Mesendoderm (in vitro differentiated cells): ENCODE data around the gene FUT8.
A peak's percentile ranks its signal among the peaks of the same experiment; 100 is the strongest.

ENCODE experiments used
- DNase-seq: peaks from one replicate; pipeline ENCODE4 v3.0.0; 2013
- H2AK5ac ChIP-seq: 2 replicates; pipeline ENCODE4 v1.6.1; 2013; ENCODE audit warnings: low read length, inconsistent platforms
- H2BK120ac ChIP-seq: 2 replicates; pipeline ENCODE4 v1.6.1; 2013; ENCODE audit warnings: low read depth, mild to moderate bottlenecking, low read length, moderate library complexity, mixed read lengths
- H2BK15ac ChIP-seq: replicated peaks from 2 replicates; pipeline ENCODE4 v1.6.1; 2013; ENCODE audit warnings: low read depth, mild to moderate bottlenecking, moderate library complexity
- H2BK5ac ChIP-seq: 2 replicates; pipeline ENCODE4 v1.6.1; 2013; ENCODE audit warnings: low read length, inconsistent platforms
- H3K18ac ChIP-seq: 2 replicates; pipeline ENCODE4 v1.6.1; 2013; ENCODE audit warnings: mild to moderate bottlenecking, low read length, mixed read lengths
- H3K23ac ChIP-seq: one replicate; pipeline ENCODE4 v1.6.1; 2013; ENCODE audit warnings: low read length
- H3K27ac ChIP-seq: 2 replicates; pipeline ENCODE4 v1.5.1; 2013; ENCODE audit warnings: low read depth, mild to moderate bottlenecking, inconsistent platforms, low read length, moderate library complexity
- H3K27me3 ChIP-seq: 2 replicates; pipeline ENCODE4 v1.6.1; 2013; ENCODE audit warnings: low read length, control low read depth, mild to moderate bottlenecking, inconsistent platforms; ENCODE audit not compliant: insufficient read depth, poor library complexity
- H3K36me3 ChIP-seq: 2 replicates; pipeline ENCODE4 v1.6.1; 2013; ENCODE audit warnings: low read length, inconsistent platforms; ENCODE audit not compliant: control insufficient read depth, insufficient read depth
- H3K4ac ChIP-seq: one replicate; pipeline ENCODE4 v1.6.1; 2013; ENCODE audit warnings: low read depth, mild to moderate bottlenecking, low read length, moderate library complexity
- H3K4me1 ChIP-seq: 2 replicates; pipeline ENCODE4 v1.6.1; 2013; ENCODE audit warnings: low read depth, low read length, inconsistent platforms; ENCODE audit not compliant: control insufficient read depth
- H3K4me2 ChIP-seq: 2 replicates; pipeline ENCODE4 v1.6.1; 2013; ENCODE audit warnings: low read length
- H3K4me3 ChIP-seq: 2 replicates; pipeline ENCODE4 v1.5.1; 2013; ENCODE audit warnings: mild to moderate bottlenecking, low read length
- H3K56ac ChIP-seq: one replicate; pipeline ENCODE4 v1.6.1; 2013; ENCODE audit warnings: low read length
- H3K79me1 ChIP-seq: 2 replicates; pipeline ENCODE4 v1.6.1; 2013; ENCODE audit warnings: low read length, inconsistent platforms
- H3K79me2 ChIP-seq: 2 replicates; pipeline ENCODE4 v1.6.1; 2013; ENCODE audit warnings: mild to moderate bottlenecking, low read length; ENCODE audit not compliant: control insufficient read depth, insufficient read depth
- H3K9ac ChIP-seq: 2 replicates; pipeline ENCODE4 v1.6.1; 2013; ENCODE audit warnings: low read length, inconsistent platforms
- H4K5ac ChIP-seq: one replicate; pipeline ENCODE4 v1.6.1; 2013; ENCODE audit warnings: low read length
- H4K8ac ChIP-seq: one replicate; pipeline ENCODE4 v1.6.1; 2013; ENCODE audit warnings: low read depth, mild to moderate bottlenecking, control low read depth, low read length, moderate library complexity
- WGBS: extraction: QIAGEN DNeasy Blood & Tissue Kit; methylation state at CpG from one replicate; pipeline ENCODE4 v1.1.7; 2013; ENCODE audit warnings: low lambda C conversion rate, missing lambda C conversion rate; ENCODE audit not compliant: insufficient coverage; ENCODE audit errors: extremely low coverage; 5-methylcytosine and 5-hydroxymethylcytosine counted together

FUT8 gene

DNA sequence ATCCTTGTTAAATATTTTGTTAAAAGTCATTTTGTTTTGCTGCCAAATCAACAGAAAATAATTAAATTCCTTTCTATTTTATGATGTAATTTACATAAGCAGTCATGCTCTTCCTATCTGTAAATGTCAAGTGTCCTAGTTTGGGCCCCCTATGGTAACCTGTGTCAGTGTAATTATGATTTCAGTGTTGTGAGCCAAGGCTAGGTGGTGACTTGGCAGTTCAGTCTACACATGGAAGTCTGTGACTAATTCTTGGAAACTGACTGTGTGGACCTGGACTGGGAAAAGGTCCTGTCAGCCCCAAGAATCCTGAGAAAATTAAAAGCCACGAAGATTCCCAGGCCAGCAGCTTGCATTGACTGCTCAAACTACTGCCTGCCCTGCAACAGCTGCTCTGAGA lies 371.0 kb downstream of the FUT8 start:
- Histone ChIP-seq H3K9ac (no peak overlapping the region), H3K27ac (no peak overlapping the region), H3K4me1 (no peaks in the 10 kb centered on the region), H2BK15ac (no peak overlapping the region), H3K79me2 (no peaks in the 10 kb centered on the region), H3K79me1 (no peaks in the 10 kb centered on the region), H2AK5ac (no peak overlapping the region), H3K27me3 (no peaks in the 10 kb centered on the region), H3K4me3 (no peak overlapping the region), H3K18ac (no peak overlapping the region), H3K4me2 (no peak overlapping the region), H2BK5ac (no peak overlapping the region), H3K4ac (no peak overlapping the region), H4K8ac (no peak overlapping the region), H3K36me3 (no peaks in the 10 kb centered on the region), H4K5ac (no peak overlapping the region), H3K23ac (no peak overlapping the region), H3K56ac (no peak overlapping the region), H2BK120ac (no peak overlapping the region)
- no peak for DNase-seq
- WGBS = no CpG with 5 or more reads among the region's 1 CpG

DNA sequence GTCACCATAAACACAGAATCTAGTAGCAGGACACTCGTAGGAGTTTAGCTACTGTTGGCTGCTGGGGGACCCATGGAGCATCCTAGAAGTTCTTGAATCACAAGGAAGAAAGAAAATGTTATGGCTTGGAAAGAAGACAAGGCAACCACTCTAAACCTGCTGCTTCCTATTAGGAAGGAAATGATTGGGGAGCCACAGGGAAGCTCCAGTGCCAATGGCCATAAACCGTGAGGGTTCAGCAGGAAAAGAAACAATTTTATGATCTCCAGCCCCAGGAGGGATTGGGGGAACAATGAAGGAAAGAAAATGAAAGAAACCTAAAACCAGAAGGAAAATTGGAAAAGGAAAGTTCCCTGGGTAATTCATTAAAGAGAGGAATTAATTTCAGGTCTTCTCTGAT lies 372.0 kb downstream of the FUT8 start:
- no peaks in the 10 kb centered on the region for H3K79me2 ChIP-seq
- H2BK120ac ChIP-seq = no peak overlapping the region
- H3K9ac ChIP-seq = no peak overlapping the region
- no peak overlapping the region for H2BK15ac ChIP-seq
- WGBS = no CpG with 5 or more reads among the region's 2 CpGs
- no peaks in the 10 kb centered on the region for H3K79me1 ChIP-seq
- H3K18ac ChIP-seq = no peak overlapping the region
- no peak overlapping the region for H3K4me3 ChIP-seq
- no peak overlapping the region for H4K5ac ChIP-seq
- H3K4me2 ChIP-seq = no peak overlapping the region
- no peak for DNase-seq
- H3K27me3 ChIP-seq = no peaks in the 10 kb centered on the region
- H3K23ac ChIP-seq = no peak overlapping the region
- no peak overlapping the region for H3K56ac ChIP-seq
- H3K4ac ChIP-seq = no peak overlapping the region
- no peak overlapping the region for H3K27ac ChIP-seq
- H4K8ac ChIP-seq = no peak overlapping the region
- H2BK5ac ChIP-seq = no peak overlapping the region
- no peak overlapping the region for H2AK5ac ChIP-seq
- no peaks in the 10 kb centered on the region for H3K36me3 ChIP-seq
- no peaks in the 10 kb centered on the region for H3K4me1 ChIP-seq

DNA sequence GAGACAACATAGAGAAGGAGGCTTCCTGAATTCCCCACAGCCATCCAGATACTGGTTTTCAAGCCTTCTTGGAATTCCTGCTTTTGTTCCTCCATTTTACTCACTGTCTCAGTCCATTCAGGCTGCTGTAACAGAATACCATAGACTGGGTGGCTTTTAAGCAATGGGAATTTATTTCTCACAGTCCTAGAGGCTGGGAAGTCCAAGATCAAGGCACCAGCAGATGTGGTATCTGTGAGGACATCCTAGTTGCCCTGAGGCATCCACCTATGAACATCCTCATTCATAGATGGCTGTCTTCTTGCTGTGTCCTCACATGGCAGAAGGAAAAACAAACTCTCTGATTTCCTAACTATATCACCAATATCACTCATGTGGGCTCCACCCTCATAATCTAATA lies 374.9 kb downstream of the FUT8 start:
- H3K79me2 ChIP-seq = no peaks in the 10 kb centered on the region
- H2BK5ac ChIP-seq = no peak overlapping the region
- no peak overlapping the region for H3K4me2 ChIP-seq
- no peak overlapping the region for H2AK5ac ChIP-seq
- H3K79me1 ChIP-seq = no peaks in the 10 kb centered on the region
- H4K5ac ChIP-seq = no peak overlapping the region
- no peak overlapping the region for H3K4me3 ChIP-seq
- H2BK15ac ChIP-seq = no peak overlapping the region
- no peak overlapping the region for H3K56ac ChIP-seq
- no peak overlapping the region for H3K27ac ChIP-seq
- no peak overlapping the region for H4K8ac ChIP-seq
- no peak overlapping the region for H3K23ac ChIP-seq
- no peak for DNase-seq
- no peaks in the 10 kb centered on the region for H3K36me3 ChIP-seq
- peaks cover 5% of the 10 kb centered on the region for H3K4me1 ChIP-seq
- no peak overlapping the region for H3K4ac ChIP-seq
- no peak overlapping the region for H3K9ac ChIP-seq
- no peak overlapping the region for H2BK120ac ChIP-seq
- no peaks in the 10 kb centered on the region for H3K27me3 ChIP-seq
- H3K18ac ChIP-seq = no peak overlapping the region

DNA sequence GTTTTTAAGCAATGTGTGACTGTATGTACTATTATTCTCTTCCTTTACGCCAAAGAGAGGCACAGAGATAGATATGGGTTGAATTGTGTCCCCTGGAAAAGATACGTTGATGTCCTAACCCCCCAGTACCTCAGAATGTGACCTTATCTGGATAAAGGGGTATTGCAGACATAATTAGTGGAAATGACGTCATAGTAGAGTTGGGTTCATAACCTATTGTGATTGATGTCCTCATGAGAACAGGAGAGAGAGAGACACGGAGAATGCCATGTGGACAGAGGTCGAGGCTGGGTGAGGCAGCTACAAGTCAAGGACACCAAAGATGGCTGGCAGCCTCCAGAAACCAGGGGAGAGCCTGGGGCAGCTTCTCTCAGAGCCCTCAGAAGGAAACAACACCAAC lies 376.3 kb downstream of the FUT8 start:
- H3K4me1 ChIP-seq = peaks cover 6% of the 10 kb centered on the region
- peak overlapping the region; percentile 18 for H2AK5ac ChIP-seq
- no CpG with 5 or more reads among the region's 5 CpGs for whole genome bisulfite sequencing
- H4K5ac ChIP-seq = no peak overlapping the region
- no peaks in the 10 kb centered on the region for H3K79me1 ChIP-seq
- H2BK15ac ChIP-seq = no peak overlapping the region
- no peaks in the 10 kb centered on the region for H3K27me3 ChIP-seq
- no peak overlapping the region for H4K8ac ChIP-seq
- H3K27ac ChIP-seq = no peak overlapping the region
- no peak for DNase-seq
- H3K79me2 ChIP-seq = no peaks in the 10 kb centered on the region
- H3K56ac ChIP-seq = no peak overlapping the region
- H3K9ac ChIP-seq = no peak overlapping the region
- H3K36me3 ChIP-seq = no peaks in the 10 kb centered on the region
- H2BK5ac ChIP-seq = no peak overlapping the region
- no peak overlapping the region for H3K23ac ChIP-seq
- no peak overlapping the region for H2BK120ac ChIP-seq
- H3K4me3 ChIP-seq = no peak overlapping the region
- no peak overlapping the region for H3K4ac ChIP-seq
- no peak overlapping the region for H3K18ac ChIP-seq
- no peak overlapping the region for H3K4me2 ChIP-seq

DNA sequence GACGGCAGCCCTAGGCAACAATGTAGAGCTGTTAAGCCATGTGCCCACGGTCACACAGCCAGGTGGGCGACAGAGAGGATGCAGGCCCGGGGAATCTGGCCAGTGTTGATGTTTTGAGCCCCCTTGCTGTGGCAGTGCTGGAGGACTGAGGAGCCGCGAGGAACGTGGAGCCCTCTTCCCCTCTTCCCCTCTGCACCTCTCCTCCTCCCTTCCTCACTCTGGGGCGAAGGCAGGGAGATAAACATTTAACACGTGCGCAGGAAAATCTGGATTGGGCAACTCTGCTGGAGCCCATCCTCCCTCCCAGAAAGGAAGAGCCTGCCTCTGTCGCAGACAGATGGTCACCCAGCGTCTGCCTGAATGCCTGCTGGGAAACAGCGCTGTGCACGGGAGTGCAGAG lies 376.8 kb downstream of the FUT8 start:
- Histone ChIP-seq H3K4me1 (peaks cover 6% of the 10 kb centered on the region), H3K4me2 (no peak overlapping the region), H3K23ac (no peak overlapping the region), H4K8ac (no peak overlapping the region), H3K18ac (no peak overlapping the region), H3K4ac (peak overlapping the region; percentile 57), H2BK15ac (no peak overlapping the region), H3K36me3 (no peaks in the 10 kb centered on the region), H3K4me3 (no peak overlapping the region), H3K27ac (no peak overlapping the region), H2AK5ac (no peak overlapping the region), H3K79me2 (no peaks in the 10 kb centered on the region), H3K79me1 (no peaks in the 10 kb centered on the region), H3K56ac (peak overlapping the region; percentile 26), H4K5ac (no peak overlapping the region), H2BK120ac (no peak overlapping the region), H3K27me3 (no peaks in the 10 kb centered on the region), H2BK5ac (no peak overlapping the region), H3K9ac (no peak overlapping the region)
- DNase-seq = peak; percentile 23
- WGBS = no CpG with 5 or more reads among the region's 14 CpGs

DNA sequence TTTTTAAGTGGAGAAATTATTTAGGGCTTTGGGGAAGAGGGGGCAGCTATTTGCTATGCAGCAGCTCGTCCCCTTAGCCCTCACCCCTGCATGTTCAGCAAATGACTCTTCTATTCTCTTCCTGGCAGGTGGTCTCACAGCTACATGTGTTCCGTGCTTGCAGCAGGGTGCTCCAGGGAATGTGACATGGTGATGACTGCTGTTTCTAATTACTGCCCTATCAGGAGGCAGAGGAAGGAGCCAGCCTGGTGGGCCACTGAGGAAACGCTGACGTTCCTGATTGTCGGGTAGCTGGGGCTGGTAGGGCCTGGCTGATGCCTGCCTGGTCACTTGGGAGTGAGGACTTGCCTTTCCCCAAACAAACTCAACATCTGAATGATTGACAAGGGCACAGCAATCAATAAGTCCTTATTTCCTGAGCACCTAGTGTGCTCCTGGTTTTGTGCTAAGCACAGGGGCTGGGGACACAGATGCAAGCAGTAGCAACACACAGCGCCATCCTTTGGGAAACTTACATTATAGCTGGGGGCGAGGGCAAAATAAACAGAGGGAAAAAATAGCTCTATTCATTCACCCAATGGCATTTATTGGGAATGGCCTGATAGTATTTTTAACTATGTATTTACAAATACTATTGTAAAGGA lies 377.8 kb downstream of the FUT8 start:
- Histone ChIP-seq H3K36me3 (no peaks in the 10 kb centered on the region), H2BK120ac (no peak overlapping the region), H3K27ac (no peak overlapping the region), H3K56ac (peak overlapping the region; percentile 35), H3K4ac (no peak overlapping the region), H3K4me2 (no peak overlapping the region), H3K4me3 (no peak overlapping the region), H2AK5ac (no peak overlapping the region), H4K8ac (no peak overlapping the region), H3K79me1 (no peaks in the 10 kb centered on the region), H2BK5ac (no peak overlapping the region), H3K27me3 (no peaks in the 10 kb centered on the region), H3K4me1 (peaks cover 6% of the 10 kb centered on the region), H3K23ac (no peak overlapping the region), H4K5ac (no peak overlapping the region), H2BK15ac (no peak overlapping the region), H3K79me2 (no peaks in the 10 kb centered on the region), H3K18ac (no peak overlapping the region), H3K9ac (no peak overlapping the region)
- WGBS = no CpG with 5 or more reads among the region's 7 CpGs
- peak; percentile 60 for DNase-seq
